Measurements from ENCODE around the gene KMT5B.

DNA sequence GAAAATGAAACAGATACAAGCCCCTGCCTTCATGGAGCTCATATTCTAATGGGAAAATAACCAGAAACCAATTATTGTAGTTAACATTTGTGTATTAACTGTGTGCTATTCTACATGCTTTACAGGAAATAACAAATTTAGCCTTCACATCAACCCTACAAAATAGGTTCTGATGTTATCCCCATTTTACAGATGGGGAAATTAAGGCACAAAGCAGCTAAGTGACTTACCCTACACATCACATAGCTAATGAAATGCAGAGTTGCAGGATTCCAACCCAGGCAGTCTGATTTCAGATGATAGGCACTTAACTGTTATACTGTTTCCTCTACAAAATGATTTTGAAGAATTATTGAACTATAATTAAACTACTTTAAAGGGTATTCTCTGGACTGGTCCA lies 43.7 kb downstream of the KMT5B start:
- TF ChIP-seq, protein P1, sequence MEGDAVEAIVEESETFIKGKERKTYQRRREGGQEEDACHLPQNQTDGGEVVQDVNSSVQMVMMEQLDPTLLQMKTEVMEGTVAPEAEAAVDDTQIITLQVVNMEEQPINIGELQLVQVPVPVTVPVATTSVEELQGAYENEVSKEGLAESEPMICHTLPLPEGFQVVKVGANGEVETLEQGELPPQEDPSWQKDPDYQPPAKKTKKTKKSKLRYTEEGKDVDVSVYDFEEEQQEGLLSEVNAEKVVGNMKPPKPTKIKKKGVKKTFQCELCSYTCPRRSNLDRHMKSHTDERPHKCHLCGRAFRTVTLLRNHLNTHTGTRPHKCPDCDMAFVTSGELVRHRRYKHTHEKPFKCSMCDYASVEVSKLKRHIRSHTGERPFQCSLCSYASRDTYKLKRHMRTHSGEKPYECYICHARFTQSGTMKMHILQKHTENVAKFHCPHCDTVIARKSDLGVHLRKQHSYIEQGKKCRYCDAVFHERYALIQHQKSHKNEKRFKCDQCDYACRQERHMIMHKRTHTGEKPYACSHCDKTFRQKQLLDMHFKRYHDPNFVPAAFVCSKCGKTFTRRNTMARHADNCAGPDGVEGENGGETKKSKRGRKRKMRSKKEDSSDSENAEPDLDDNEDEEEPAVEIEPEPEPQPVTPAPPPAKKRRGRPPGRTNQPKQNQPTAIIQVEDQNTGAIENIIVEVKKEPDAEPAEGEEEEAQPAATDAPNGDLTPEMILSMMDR (IDR thresholded peaks at IDR 0.05): no peak
- TF ChIP-seq POLR2A (IDR thresholded peaks at IDR 0.05) (no peak), EP300 (IDR thresholded peaks at IDR 0.05) (no peak)
